NCI-H2171 (cell line): ENCODE results near the gene PBRM1.
A peak's percentile ranks its signal among the peaks of the same experiment; 100 is the strongest.
"Not testable (repeated sequence)": the region's sequence is repeated elsewhere in the genome, so short reads cannot be mapped to it uniquely, and the experiment has no call there.

Source experiments
- DNase-seq: peaks from one replicate; lab custom pipeline; 2025; lab: John Stamatoyannopoulos, UW

The PBRM1 gene

GRCh38 chr3:52536369-52537164 is 149.1 kb downstream of the PBRM1 start, which contains the start of gene UQCC5:
UQCC5 (plus strand) TSS chr3:52536605; CDS start chr3:52536756, 151 bp downstream.
- DNase-seq = peak; percentile 89

- DNase-seq = no peak
Measured at GRCh38 chr3:52536112-52536368, 149.7 kb downstream of the PBRM1 start.

- DNase-seq = no peak
Measured at GRCh38 chr3:52535411-52536111, 150.2 kb downstream of the PBRM1 start.

- DNase-seq = no peak
Measured at GRCh38 chr3:52534281-52535183, 151.2 kb downstream of the PBRM1 start.

DNA sequence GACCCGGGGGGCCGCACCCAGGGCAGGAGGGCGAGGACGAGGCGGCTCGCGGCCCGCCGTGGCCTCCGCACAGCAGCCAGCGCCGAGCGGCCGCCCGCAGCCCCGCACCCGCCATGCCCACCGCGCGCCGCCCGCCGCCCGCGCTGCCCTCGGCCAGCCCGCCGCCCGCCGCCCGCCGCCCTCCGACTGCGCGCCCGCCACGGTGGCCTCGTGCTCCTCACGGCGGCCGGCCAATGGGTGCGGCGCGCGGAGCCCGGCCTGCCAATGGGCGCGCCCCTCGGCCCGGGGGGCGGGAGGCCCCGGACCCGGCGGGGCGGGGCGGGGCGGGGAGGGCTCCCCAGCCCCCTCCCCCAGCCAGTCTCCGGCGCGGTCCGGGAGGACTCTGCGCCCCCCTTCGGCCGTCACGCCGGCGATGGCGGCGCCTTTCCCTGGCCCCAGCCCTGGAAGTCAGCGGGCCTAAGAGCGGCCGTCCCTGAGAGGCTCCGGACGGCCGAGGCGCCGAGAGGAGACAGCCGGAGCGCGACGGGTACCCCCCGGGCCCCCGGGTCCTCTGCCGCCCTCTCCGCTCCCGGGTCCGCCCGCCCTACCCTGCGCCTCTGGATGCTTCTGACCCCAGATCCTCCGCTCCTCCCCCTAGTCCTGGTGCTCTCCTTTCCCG is 152.0 kb downstream of the PBRM1 start, which contains the start of gene NT5DC2:
Gene NT5DC2, minus strand, starts transcription at position 235 of the 658 bp plus-strand sequence. Its CDS starts 120 bp downstream, at position 115.
- DNase-seq = peak; percentile 30

GRCh38 chr3:52532838-52533622 is 152.7 kb downstream of the PBRM1 start:
- no peak for DNase-seq

- DNase-seq = no peak
Measured at GRCh38 chr3:52532517-52532837, 153.2 kb downstream of the PBRM1 start.

- DNase-seq = no peak
Measured at GRCh38 chr3:52531860-52532516, 153.7 kb downstream of the PBRM1 start.

GRCh38 chr3:52530918-52531826 is 154.5 kb downstream of the PBRM1 start:
- no peak for DNase-seq

DNA sequence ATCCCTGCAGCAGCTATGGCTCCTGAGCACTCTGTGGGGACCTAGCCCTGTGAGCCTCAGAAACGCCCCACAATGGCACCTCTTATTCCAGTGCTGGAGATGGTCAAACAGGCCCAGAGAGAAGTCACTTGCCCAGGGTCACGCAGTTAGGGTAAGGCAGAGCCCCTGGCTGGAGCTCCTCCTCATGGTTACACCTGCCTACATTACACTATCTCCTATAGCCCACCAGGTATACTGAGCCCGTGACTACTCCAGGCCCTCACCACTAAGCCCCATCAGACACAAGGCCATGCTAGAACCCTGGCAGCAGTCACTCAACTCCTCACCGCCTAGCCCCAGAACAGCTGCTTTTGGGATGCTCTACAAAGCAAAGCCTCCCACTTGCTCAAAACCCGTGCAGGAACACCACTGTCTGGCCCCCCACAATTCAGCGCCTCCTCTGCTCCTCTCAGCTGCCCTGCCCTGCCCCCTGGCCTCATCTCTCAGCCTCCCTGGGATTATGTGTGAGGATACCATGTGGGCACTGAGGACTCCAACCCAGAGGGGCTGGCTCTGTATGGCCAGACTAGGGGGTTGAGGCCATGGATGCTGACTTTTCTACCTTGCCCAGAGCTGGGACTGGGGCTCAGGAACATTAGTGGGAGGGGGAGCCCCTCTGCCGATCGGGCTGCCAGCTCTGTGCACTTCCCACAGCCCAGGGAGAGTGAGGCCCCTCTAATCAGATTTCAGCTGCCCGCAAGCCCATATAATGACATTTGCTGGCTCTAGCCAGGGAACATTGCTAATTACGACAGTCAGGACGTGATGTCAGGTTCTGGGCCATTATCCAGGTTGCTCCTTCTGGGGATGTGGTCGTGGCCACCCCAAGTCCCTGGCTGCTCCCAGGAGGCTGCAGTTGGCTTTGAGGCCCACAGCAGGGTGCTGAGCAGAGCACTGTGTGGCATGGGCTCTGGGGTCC is 156.1 kb downstream of the PBRM1 start:
- DNase-seq = no peak

GRCh38 chr3:52528586-52529375 is 156.9 kb downstream of the PBRM1 start:
- DNase-seq = no peak

- no peak for DNase-seq
Measured at GRCh38 chr3:52527732-52528585, 157.8 kb downstream of the PBRM1 start.

- DNase-seq = no peak
Measured at GRCh38 chr3:52527039-52527731, 158.5 kb downstream of the PBRM1 start.

- DNase-seq = not testable (repeated sequence)
Measured at GRCh38 chr3:52526671-52527038, 159.1 kb downstream of the PBRM1 start.

DNA sequence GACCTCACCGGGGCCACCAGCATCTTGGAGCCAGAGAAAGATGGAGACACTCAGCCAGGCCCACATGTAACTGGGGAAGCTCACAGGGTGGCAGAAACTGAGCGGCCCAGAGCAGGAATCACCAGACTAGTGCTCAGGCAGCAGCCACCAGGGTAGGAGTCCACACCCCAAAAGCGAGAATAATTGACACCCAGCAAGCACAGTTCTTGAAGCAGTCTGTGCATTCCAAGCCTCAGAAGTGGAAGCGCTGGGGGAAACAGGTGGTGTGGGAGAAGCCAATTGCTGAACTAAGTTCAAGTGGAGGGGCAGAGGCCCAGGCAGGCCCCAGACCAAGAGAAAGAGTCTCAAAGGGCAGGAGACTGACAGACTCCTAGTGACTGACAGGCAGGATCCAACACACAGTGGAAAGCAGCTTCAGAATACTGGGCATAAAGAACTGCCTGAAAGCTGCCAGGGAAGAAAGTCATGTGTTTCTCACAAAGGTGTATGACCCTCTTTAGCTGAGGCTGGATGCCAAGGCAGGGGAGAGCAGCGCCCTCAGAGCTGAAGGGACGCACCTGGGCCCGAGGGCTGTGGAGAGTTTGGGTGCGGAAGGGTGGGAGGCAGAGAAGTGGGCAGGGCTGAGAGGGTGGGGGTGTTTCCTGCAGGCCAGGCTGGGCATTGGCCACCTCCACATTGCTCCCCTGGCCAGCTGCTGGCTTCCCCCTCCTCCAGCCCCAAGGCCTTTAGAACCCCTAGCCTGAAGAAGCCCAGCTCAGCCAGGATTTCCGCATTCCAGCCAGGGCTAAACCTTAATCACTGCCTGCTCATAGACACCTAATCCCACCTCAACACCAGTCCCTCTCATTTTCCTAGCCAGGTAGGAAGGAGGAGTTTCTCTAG is 159.8 kb downstream of the PBRM1 start:
- no peak for DNase-seq
